Suprapubic skin (tissue), 3 donors: ENCODE data around the gene RAB42.

ENCODE experiments used
- CTCF ChIP-seq, 2 donors: fragments of 200-600 bp in 1 of 2; fragments of 450-650 bp in 1 of 2; sonication (generic) in 1 of 2; IDR thresholded peaks; one replicate each; pipeline ENCODE4 v1.5.1; 2016 to 2019; ENCODE audit warnings: antibody characterized with exemption in 2 of 2, mild to moderate bottlenecking in 1 of 2, moderate library complexity in 1 of 2
- POLR2A ChIP-seq, 2 donors: fragments of 450-650 bp; IDR thresholded peaks; one replicate each; pipeline ENCODE4 v1.6.1; 2017; ENCODE audit warnings: antibody characterized with exemption in 2 of 2, mild to moderate bottlenecking in 2 of 2, moderate library complexity in 2 of 2

- no peak for TF ChIP-seq CTCF (IDR thresholded peaks at IDR 0.05)
- no peak for TF ChIP-seq POLR2A (IDR thresholded peaks at IDR 0.05)
Measured at GRCh38 chr1:28566931-28567330, 25.1 kb upstream of the RAB42 start.
